Smooth muscle cell (in vitro differentiated cells): ENCODE measurements around the gene MPRIP. TPM values are rescaled to one million over a fixed set of nuclear protein-coding genes. Genes with fewer than 3 reads are reported as not detected.

Experiments used
- DNase-seq: peaks from one replicate; lab custom pipeline; 2025; ENCODE audit not compliant: unreplicated experiment; lab: John Stamatoyannopoulos, UW
- H2AFZ ChIP-seq: fragments of 200-600 bp; sonication (generic); 2 replicates; pipeline ENCODE4 v1.6.0; 2016; ENCODE audit warnings: antibody characterized with exemption, low read depth, mild to moderate bottlenecking
- H3F3A ChIP-seq: fragments of 200-600 bp; sonication (generic); 2 replicates; pipeline ENCODE4 v1.6.0; 2017; ENCODE audit warnings: antibody characterized with exemption, low read depth
- H3K27ac ChIP-seq: fragments of 200-600 bp; sonication (generic); 2 replicates; pipeline ENCODE4 v1.5.1; 2016; ENCODE audit warnings: low read depth, mild to moderate bottlenecking
- H3K27me3 ChIP-seq: fragments of 200-600 bp; sonication (generic); 2 replicates; pipeline ENCODE4 v1.6.1; 2016; ENCODE audit warnings: low read depth, mild to moderate bottlenecking
- H3K36me3 ChIP-seq: fragments of 200-600 bp; sonication (generic); 2 replicates; pipeline ENCODE4 v1.5.1; 2016; ENCODE audit warnings: low read depth
- H3K4me1 ChIP-seq: fragments of 200-600 bp; sonication (generic); 2 replicates; pipeline ENCODE4 v1.5.1; 2016; ENCODE audit warnings: low read depth
- H3K4me2 ChIP-seq: fragments of 200-600 bp; sonication (generic); 2 replicates; pipeline ENCODE4 v1.6.0; 2016; ENCODE audit warnings: mild to moderate bottlenecking
- H3K4me3 ChIP-seq: fragments of 200-600 bp; sonication (generic); 2 replicates; pipeline ENCODE4 v1.5.1; 2016; ENCODE audit warnings: mild to moderate bottlenecking
- H3K79me2 ChIP-seq: fragments of 200-600 bp; sonication (generic); 2 replicates; pipeline ENCODE4 v1.6.0; 2016; ENCODE audit warnings: low read depth, mild to moderate bottlenecking
- H3K9ac ChIP-seq: fragments of 200-600 bp; sonication (generic); 2 replicates; pipeline ENCODE4 v1.6.0; 2016; ENCODE audit warnings: low read depth
- H3K9me3 ChIP-seq: fragments of 200-600 bp; sonication (generic); replicated peaks from 2 replicates; pipeline ENCODE4 v1.5.1; 2016; ENCODE audit warnings: low read depth
- H4K20me1 ChIP-seq: fragments of 200-600 bp; sonication (generic); 2 replicates; pipeline ENCODE4 v1.6.0; 2016; ENCODE audit warnings: low read depth
- WGBS: methylation state at CpG from one replicate; pipeline ENCODE4 v1.1.7; 2016; ENCODE audit warnings: low lambda C conversion rate; 5-methylcytosine and 5-hydroxymethylcytosine counted together
- polyA plus RNA-seq: library from polyadenylated mRNA; unstranded; fragments of >200 nt; fragmentation: Nextera tagmentation; extraction: Ambion mirVana; gene quantifications from 2 replicates; pipeline ENCODE4 v1.2.1, GENCODE V29; 2016
- total RNA-seq: library from RNA; depleted of rRNA; stranded (reverse); fragments of >200 nt; gene quantifications from 2 replicates; pipeline ENCODE4 v1.2.3, GENCODE V29; 2014
- TF ChIP-seq, protein P1 (sequence below): fragments of 200-600 bp; sonication (generic); IDR thresholded peaks from 2 replicates; pipeline ENCODE4 v1.5.1; 2017; ENCODE audit warnings: borderline replicate concordance, mild to moderate bottlenecking, antibody characterized with exemption; ENCODE audit not compliant: insufficient read depth, poor library complexity, severe bottlenecking

The MPRIP gene
- total and polyA plus RNA-seq, 2 experiments from 2014 or later = 58.8 to 69.3 TPM

DNA sequence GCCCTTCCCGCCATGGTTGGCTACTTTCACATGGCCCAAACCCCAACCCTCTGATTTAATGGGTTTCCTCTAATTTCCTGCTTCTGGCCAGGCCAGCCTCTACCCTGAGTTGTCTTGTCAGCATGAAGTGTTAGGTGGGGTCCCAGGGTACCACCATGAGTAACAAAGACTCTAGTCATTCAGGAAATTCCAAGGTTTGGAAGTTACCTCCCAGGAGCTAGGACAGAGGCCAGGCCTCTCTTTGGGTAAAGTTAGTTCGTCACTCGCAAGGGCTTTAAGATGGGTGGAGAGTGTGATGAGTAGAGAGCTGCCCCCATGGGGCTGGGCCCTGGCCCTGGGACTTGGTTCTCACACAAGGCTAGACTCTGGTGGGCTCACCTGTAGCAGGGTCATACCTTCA lies 109.3 kb downstream of the MPRIP start:
- H3K4me1 ChIP-seq = peaks cover 4% of the 10 kb centered on the region
- peaks cover 5% of the 10 kb centered on the region for H3K36me3 ChIP-seq
- H3K4me2 ChIP-seq = peak overlapping the region; percentile 20
- H3K4me3 ChIP-seq = no peak overlapping the region
- H3K27ac ChIP-seq = peak overlapping the region; percentile 85
- H3K9me3 ChIP-seq = no peaks in the 10 kb centered on the region
- no peaks in the 10 kb centered on the region for H3F3A ChIP-seq
- H3K9ac ChIP-seq = peak overlapping the region; percentile 10
- peaks cover 74% of the 10 kb centered on the region for H4K20me1 ChIP-seq
- no peaks in the 10 kb centered on the region for H3K79me2 ChIP-seq
- no peak for DNase-seq
- TF ChIP-seq, protein P1, sequence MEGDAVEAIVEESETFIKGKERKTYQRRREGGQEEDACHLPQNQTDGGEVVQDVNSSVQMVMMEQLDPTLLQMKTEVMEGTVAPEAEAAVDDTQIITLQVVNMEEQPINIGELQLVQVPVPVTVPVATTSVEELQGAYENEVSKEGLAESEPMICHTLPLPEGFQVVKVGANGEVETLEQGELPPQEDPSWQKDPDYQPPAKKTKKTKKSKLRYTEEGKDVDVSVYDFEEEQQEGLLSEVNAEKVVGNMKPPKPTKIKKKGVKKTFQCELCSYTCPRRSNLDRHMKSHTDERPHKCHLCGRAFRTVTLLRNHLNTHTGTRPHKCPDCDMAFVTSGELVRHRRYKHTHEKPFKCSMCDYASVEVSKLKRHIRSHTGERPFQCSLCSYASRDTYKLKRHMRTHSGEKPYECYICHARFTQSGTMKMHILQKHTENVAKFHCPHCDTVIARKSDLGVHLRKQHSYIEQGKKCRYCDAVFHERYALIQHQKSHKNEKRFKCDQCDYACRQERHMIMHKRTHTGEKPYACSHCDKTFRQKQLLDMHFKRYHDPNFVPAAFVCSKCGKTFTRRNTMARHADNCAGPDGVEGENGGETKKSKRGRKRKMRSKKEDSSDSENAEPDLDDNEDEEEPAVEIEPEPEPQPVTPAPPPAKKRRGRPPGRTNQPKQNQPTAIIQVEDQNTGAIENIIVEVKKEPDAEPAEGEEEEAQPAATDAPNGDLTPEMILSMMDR = no peak
- H3K27me3 ChIP-seq = no peaks in the 10 kb centered on the region
- 93% methylated on average over 3 of the region's 3 CpGs for WGBS
- no peak overlapping the region for H2AFZ ChIP-seq

DNA sequence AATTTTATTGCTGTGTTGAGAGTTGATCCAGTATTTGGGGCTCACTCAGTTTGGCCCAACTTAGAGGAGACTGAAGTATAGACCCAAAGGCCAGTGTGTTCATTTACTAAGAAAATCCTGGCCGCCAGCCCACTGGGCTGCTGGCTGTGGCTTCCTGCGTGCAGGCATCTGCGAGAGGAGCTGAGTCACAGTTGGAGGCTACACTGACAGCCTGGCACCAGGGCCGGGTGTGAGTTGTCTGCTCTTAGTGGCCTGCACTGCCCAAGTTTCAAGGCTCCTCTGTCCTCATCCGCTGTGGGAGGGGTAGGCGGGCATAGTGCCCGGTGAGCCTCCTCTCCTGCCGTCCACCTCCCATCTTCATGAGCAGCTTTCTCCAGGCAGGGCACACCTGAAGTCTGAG lies 109.7 kb downstream of the MPRIP start:
- Histone ChIP-seq H3K4me2 (peak overlapping the region; percentile 20), H4K20me1 (peaks cover 77% of the 10 kb centered on the region), H3K9me3 (no peaks in the 10 kb centered on the region), H2AFZ (no peak overlapping the region), H3K27ac (peak overlapping the region; percentile 85), H3K79me2 (no peaks in the 10 kb centered on the region), H3K4me1 (peaks cover 4% of the 10 kb centered on the region), H3K27me3 (no peaks in the 10 kb centered on the region), H3K9ac (peak overlapping the region; percentile 10), H3K4me3 (no peak overlapping the region), H3K36me3 (peaks cover 5% of the 10 kb centered on the region), H3F3A (no peaks in the 10 kb centered on the region)
- TF ChIP-seq, protein P1 = no peak
- WGBS = 50% methylated on average over 8 of the region's 8 CpGs
- DNase-seq = peak; percentile 36

DNA sequence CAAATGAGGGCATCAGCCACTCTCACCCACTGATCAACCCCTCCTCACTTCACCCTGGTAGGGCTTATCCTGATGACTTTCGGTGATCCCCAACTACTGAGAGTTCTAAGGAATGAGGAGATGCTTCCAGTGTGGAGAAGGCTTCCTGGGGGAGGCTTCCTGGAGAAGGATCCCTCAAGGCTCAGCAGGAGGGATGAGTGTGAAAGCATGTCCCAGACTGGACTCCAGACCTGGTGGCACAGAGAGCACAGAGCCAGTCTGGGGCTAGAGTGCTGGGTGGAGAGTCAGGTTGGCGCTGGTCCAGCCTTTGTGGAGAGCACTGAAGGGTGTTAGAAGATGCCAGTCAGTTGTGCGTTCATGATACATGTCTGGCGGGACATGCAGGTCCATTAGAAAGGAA lies 110.1 kb downstream of the MPRIP start:
- peaks cover 5% of the 10 kb centered on the region for H3K36me3 ChIP-seq
- no peaks in the 10 kb centered on the region for H3F3A ChIP-seq
- H3K9me3 ChIP-seq = no peaks in the 10 kb centered on the region
- no peaks in the 10 kb centered on the region for H3K27me3 ChIP-seq
- H3K4me2 ChIP-seq = no peak overlapping the region
- H3K79me2 ChIP-seq = no peaks in the 10 kb centered on the region
- TF ChIP-seq, protein P1 = no peak
- H3K27ac ChIP-seq = peak overlapping the region; percentile 85
- no peak for DNase-seq
- H4K20me1 ChIP-seq = peaks cover 80% of the 10 kb centered on the region
- H2AFZ ChIP-seq = no peak overlapping the region
- H3K4me1 ChIP-seq = peaks cover 4% of the 10 kb centered on the region
- H3K9ac ChIP-seq = no peak overlapping the region
- H3K4me3 ChIP-seq = no peak overlapping the region
- 98% methylated on average over 4 of the region's 4 CpGs for WGBS

DNA sequence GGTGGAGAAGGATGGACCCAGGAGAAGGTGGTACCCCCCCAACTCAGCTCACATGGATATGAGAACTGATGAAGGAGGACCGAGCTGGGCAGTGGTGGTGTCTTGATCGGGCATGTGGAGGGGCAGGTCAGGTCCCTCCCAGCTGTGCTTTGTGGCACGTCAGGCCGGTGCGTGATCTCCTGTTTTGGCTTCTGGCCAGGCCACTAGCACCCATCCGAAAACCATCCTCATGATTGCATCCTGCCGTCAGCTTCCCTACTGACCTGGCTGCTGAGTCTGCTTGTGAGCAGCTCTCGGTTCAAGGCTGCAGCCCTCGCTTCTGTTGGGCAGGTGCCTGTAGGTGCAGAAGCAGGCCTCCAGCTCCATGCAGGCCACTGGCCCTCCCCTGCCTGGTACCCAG lies 110.8 kb downstream of the MPRIP start:
- Histone ChIP-seq H3K4me2 (no peak overlapping the region), H3K27ac (no peak overlapping the region), H3K36me3 (peaks cover 5% of the 10 kb centered on the region), H3K9ac (no peak overlapping the region), H2AFZ (no peak overlapping the region), H3K4me3 (no peak overlapping the region), H3F3A (no peaks in the 10 kb centered on the region), H3K79me2 (no peaks in the 10 kb centered on the region), H3K9me3 (no peaks in the 10 kb centered on the region), H3K27me3 (no peaks in the 10 kb centered on the region), H3K4me1 (peaks cover 4% of the 10 kb centered on the region), H4K20me1 (peaks cover 77% of the 10 kb centered on the region)
- TF ChIP-seq, protein P1 = no peak
- WGBS = 97% methylated on average over 9 of the region's 9 CpGs
- DNase-seq = no peak
